ENCODE results near the gene COPA. TPM values are rescaled to one million over a fixed set of nuclear protein-coding genes. Genes with fewer than 3 reads are reported as not detected.

COPA gene
- total and polyA plus RNA-seq, 8 donors = 42.4 to 243 (median 85.2) TPM

DNA sequence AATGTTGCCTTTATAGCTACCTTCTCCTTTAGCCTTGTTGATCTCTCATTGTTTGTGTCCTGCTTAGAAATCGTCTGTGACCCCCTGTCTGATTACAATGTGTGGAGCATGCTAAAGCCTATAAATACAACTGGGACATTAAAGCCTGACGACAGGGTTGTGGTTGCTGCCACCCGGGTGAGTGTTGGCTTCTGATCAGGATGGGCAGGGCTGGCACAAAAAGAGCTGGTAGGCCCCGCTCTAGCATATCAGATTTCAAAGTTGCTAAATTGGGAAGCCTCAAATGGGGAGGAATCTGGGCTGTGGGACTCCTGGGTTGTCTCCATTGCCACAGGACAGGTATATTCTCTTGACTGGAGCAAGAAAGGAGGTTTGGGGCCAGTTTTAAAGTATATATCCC lies 8.6 kb upstream of the COPA start:
- Histone ChIP-seq H3K36me3 (peaks cover 77 to 100% (median 99%) of the 10 kb centered on the region in 4 donors), H3K4me3 (no peak overlapping the region), H3K9me3 (no peaks in the 10 kb centered on the region), H3K4me1 (peaks cover 0 to 13% (median 3%) of the 10 kb centered on the region in 4 donors), H3K27ac (no peak overlapping the region), H3K27me3 (no peaks in the 10 kb centered on the region)
- TF ChIP-seq, protein P1, sequence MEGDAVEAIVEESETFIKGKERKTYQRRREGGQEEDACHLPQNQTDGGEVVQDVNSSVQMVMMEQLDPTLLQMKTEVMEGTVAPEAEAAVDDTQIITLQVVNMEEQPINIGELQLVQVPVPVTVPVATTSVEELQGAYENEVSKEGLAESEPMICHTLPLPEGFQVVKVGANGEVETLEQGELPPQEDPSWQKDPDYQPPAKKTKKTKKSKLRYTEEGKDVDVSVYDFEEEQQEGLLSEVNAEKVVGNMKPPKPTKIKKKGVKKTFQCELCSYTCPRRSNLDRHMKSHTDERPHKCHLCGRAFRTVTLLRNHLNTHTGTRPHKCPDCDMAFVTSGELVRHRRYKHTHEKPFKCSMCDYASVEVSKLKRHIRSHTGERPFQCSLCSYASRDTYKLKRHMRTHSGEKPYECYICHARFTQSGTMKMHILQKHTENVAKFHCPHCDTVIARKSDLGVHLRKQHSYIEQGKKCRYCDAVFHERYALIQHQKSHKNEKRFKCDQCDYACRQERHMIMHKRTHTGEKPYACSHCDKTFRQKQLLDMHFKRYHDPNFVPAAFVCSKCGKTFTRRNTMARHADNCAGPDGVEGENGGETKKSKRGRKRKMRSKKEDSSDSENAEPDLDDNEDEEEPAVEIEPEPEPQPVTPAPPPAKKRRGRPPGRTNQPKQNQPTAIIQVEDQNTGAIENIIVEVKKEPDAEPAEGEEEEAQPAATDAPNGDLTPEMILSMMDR (IDR thresholded peaks at IDR 0.05) = no peak
- TF ChIP-seq POLR2A (IDR thresholded peaks at IDR 0.05) (no peak), POLR2AphosphoS5 (IDR thresholded peaks at IDR 0.05) (no peak), EP300 (IDR thresholded peaks at IDR 0.05) (no peak)
- WGBS, 5 donors = 64 to 92% (median 84%) methylated on average over 4 of the region's 4 CpGs
- intact Hi-C loops (cut with DNase I; ENCODE audit: low total_unique reads) = no loop called here
- no peak for DNase-seq

DNA sequence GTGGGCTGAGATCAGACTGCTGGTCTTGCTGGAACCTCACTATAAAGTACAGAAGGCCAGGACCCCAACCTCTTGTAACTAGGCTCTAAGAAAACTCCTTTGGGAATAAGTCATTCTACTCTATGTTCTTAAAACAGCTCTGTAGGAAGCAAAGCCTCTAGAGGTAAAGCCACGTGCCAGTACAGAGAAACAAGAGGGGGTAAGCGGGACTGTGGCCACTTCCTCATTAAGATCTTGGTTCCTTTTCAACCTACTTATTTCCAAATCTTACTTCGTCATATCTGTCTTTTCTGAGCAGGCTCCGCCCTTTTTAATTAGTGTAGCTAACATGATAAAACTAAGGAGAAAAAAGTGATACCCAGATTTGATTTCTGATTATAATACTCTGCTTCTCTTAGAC lies 3.9 kb upstream of the COPA start:
- 57 to 68% (median 65%) methylated on average over 4 of the region's 4 CpGs for WGBS, 5 donors
- H3K27ac ChIP-seq = peak overlapping the region in 2 of 5 donors; percentile 29 to 72

DNA sequence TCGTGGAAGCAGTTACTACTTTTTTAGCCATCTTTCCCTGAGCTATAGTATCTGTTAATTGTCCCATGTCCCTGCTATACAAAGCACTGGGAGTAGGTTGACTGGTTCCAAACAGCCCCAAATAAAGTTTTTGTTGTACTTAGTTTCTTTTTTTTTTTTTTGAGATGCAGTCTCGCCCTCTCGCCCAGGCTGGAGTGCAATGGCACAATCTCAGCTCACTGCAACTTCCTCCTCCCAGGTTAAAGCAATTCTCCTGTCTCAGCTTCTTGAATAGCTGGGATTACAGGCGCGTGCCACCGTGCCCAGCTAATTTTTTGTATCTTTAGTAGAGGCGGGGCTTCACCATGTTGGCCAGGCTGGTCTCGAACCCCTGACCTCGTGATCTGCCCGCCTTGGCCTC lies 3.4 kb upstream of the COPA start:
- Histone ChIP-seq H3K36me3 (peaks cover 27 to 68% (median 63%) of the 10 kb centered on the region in 4 donors), H3K9me3 (no peaks in the 10 kb centered on the region), H3K27me3 (no peaks in the 10 kb centered on the region), H3K4me3 (no peak overlapping the region), H3K27ac (peak overlapping the region in 2 of 5 donors; percentile 28 to 72), H3K4me1 (peaks cover 9 to 51% (median 21%) of the 10 kb centered on the region in 4 donors)
- no peak for DNase-seq
- intact Hi-C loops (cut with DNase I; ENCODE audit: low total_unique reads) = no loop called here
- WGBS, 5 donors = 82 to 93% (median 89%) methylated on average over 10 of the region's 10 CpGs
- no peak for TF ChIP-seq POLR2AphosphoS5 (IDR thresholded peaks at IDR 0.05)
- TF ChIP-seq EP300 (IDR thresholded peaks at IDR 0.05) = no peak
- TF ChIP-seq, protein P1 (IDR thresholded peaks at IDR 0.05) = no peak
- TF ChIP-seq POLR2A (IDR thresholded peaks at IDR 0.05) = no peak

More for the DNA sequence above, 3.9 kb upstream of the COPA start:
- peaks cover 32 to 73% (median 68%) of the 10 kb centered on the region in 4 donors for H3K36me3 ChIP-seq
- no peak for DNase-seq
- no peak overlapping the region for H3K4me3 ChIP-seq
- intact Hi-C loops (cut with DNase I; ENCODE audit: low total_unique reads) = no loop called here
- TF ChIP-seq POLR2AphosphoS5 (IDR thresholded peaks at IDR 0.05) = no peak
- H3K4me1 ChIP-seq = peaks cover 4 to 46% (median 16%) of the 10 kb centered on the region in 4 donors
- H3K9me3 ChIP-seq = no peaks in the 10 kb centered on the region
- no peaks in the 10 kb centered on the region for H3K27me3 ChIP-seq

DNA sequence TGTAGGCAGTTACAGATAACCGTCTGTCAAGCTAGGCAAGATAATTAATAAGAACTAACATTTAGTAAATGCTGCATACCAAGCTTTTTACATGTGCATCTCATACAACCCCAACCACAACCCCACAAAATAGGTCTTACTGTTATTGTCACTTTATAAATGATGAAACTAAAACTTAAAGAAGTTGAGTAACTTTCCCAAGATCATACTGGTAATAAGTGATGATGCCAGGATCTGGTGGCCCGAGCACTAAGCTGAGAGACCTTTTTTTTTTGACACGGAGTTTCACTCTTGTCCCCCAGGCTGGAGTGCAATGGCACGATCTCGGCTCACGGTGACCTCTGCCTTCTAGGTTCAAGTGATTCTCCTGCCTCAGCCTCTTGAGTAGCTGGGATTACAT lies 1.9 kb upstream of the COPA start:
- no peaks in the 10 kb centered on the region for H3K27me3 ChIP-seq
- TF ChIP-seq EP300 (IDR thresholded peaks at IDR 0.05) (no peak), POLR2A (IDR thresholded peaks at IDR 0.05) (no peak), POLR2AphosphoS5 (IDR thresholded peaks at IDR 0.05) (no peak)
- TF ChIP-seq, protein P1 (IDR thresholded peaks at IDR 0.05) = no peak
- no peak overlapping the region for H3K27ac ChIP-seq
- H3K4me3 ChIP-seq = no peak overlapping the region
- no peak for DNase-seq
- WGBS, 5 donors = 90 to 97% (median 95%) methylated on average over 6 of the region's 6 CpGs
- intact Hi-C loops (cut with DNase I; ENCODE audit: low total_unique reads) = no loop called here
- no peaks in the 10 kb centered on the region for H3K9me3 ChIP-seq
- peaks cover 12 to 55% (median 50%) of the 10 kb centered on the region in 4 donors for H3K36me3 ChIP-seq
- peaks cover 14 to 67% (median 31%) of the 10 kb centered on the region in 4 donors for H3K4me1 ChIP-seq

DNA sequence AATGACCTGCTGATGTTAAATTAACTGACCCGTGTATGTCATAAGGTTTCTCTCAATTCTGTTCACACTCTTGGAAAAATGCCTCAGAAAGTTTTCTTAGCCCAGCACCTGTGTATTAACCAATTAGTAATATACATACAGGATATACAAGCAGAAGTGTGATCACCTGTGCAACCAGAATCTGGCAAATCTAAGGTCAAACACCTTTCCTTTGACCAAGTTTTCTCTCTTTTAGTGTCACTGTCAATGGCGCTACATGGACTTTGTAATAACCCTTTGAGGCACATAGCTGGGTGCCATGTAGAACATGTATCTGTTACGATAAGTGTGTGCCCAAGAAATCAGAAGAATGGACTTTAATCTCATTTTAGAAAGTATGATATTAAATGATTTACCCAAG lies 1.2 kb upstream of the COPA start:
- WGBS, 5 donors = 69 to 79% (median 70%) methylated on average over 3 of the region's 3 CpGs
- intact Hi-C loops (cut with DNase I; ENCODE audit: low total_unique reads) = no loop called here
- Histone ChIP-seq H3K36me3 (peaks cover 10 to 55% (median 50%) of the 10 kb centered on the region in 4 donors), H3K27ac (peak overlapping the region in 2 of 5 donors; percentile 93), H3K9me3 (no peaks in the 10 kb centered on the region), H3K27me3 (no peaks in the 10 kb centered on the region), H3K4me3 (peak overlapping the region; percentile 75 to 91 (median 85)), H3K4me1 (peaks cover 14 to 74% (median 31%) of the 10 kb centered on the region in 4 donors)
- no peak for DNase-seq
- TF ChIP-seq, protein P1 (IDR thresholded peaks at IDR 0.05) = no peak
- TF ChIP-seq POLR2AphosphoS5 (IDR thresholded peaks at IDR 0.05) = no peak
- no peak for TF ChIP-seq EP300 (IDR thresholded peaks at IDR 0.05)
- no peak for TF ChIP-seq POLR2A (IDR thresholded peaks at IDR 0.05)

Measured in stomach (tissue), 9 donors.